Glomerular visceral epithelial cell (primary cell): ENCODE measurements around the gene FUZ.

Source experiments
- DNase-seq: peaks from one replicate; pipeline ENCODE4 v3.0.0-alpha.2; 2016; ENCODE audit errors: extremely low spot score

Gene FUZ

DNA sequence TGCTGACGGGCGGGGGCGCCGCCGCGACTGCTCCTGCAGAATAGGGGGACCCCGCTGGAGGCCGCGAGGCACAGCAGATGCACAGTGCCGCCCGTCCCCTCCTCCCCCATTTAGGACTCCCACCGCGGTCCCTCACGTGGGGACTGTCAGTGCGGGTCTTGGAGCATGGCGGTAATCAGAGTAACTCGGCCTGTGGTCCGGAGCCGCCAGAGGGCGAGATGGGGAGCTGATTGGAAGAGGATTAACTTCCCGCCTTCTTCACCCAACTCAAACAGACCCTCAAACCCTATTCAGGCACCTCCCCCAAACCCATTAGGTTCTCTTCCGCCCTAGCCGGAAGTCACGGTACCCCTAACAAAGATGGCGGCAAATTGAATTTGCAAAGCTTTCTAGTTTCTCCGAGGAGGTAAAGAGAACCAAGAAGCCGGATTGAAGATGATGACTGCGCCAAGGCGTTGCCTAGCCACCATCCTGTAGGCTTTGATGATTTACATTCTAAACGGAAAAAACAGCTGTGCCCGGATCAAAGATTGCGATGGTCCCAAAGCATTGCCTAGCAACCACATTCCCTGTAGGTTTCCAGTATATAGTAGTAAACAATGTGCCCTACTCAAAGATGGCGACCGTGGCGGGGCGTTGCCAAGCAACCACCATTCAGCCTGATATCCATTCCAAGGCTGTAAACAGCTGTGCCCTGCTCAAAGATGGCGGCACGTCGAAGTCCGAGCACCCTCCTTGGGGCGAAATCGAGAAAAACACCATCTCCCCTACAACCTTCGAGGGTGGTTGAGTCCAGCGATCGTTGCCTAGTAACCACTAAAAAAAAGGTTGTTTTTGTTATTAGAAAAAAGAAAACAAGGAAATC, at the start of gene FUZ:
TSS of gene FUZ (minus strand) at position 296 of the 865 bp plus-strand sequence. CDS start at position 110, 186 bp downstream.
- DNase-seq = peak; percentile 98

GRCh38 chr19:49862391-49863253, 49.5 kb upstream of the FUZ start:
- no peak for DNase-seq

GRCh38 chr19:49861541-49862378, 48.7 kb upstream of the FUZ start:
- DNase-seq = no peak

DNA sequence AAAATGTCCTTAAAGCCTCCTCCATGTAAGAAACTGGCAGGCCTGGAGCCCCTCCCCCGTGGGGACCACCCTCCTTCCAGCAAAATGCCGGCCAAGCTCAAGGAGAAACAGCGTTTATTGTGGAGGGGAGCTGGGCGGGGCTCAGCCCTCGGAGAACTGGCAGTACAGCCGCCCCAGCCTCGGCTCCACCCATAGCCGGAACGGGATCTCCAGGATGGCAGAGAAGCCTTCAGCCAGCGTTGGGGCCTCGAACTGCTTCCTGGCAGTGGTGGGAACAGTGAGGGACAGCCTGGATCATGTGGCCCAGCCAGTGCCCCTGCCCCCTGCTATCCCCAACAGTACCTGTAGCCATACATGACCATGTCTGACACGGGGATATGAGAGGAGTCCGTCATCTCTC, 48.0 kb upstream of the FUZ start:
- no peak for DNase-seq

DNA sequence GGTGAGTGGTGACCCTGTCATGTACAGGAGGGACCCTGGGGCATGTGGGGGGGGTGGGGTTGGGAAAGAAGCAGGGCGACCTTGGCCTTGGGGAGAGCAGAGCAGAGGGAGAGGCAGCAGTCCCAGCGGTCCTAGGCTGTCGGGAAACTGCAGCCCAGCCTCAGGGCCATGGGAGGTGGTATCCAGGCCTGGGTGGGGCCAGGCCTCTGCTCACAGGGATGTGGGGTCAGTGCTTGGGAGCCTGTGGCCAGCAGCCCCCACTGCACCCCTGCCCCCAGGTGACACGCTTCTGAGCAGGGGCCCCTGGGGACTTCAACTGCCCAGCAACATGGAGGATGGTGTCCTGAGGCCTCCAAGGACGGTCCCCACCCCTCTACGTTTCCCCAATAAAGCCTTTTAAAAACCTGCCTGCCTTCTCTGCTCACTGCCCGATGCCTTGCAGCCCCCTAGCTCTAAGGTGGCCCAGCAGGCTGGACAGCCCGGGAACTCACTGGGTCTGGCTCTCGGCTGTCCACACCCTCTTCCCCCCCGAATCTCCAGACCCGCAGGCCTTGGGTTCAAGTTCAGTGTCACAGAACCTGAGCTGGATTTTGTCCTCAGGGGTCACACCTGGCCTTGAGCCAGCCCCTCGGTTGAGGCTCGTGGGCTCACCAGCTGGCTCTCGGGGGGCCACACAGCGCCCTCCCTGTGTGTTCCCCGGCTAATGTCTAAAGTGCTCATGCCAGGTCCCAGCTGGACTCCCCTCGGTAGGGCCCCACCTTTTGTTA, 47.4 kb upstream of the FUZ start:
- no peak for DNase-seq

GRCh38 chr19:49859682-49860335, 46.7 kb upstream of the FUZ start:
- DNase-seq = no peak

- DNase-seq = no peak
Measured at GRCh38 chr19:49858088-49858985, 45.2 kb upstream of the FUZ start.

DNA sequence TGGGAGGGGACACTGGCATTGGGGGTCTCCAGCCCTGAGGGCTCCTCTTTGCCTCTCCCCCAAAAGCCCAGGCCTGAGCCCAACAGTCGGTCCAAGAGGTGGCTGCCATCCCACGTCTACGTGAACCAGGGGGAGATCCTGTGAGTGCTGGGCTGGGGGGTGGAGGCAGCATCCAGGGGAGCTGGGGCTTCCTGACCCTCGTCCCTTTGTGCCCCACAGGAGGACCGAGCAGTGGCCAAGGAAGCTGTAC, 44.7 kb upstream of the FUZ start:
- no peak for DNase-seq

- no peak for DNase-seq
Measured at GRCh38 chr19:49857061-49857837, 44.2 kb upstream of the FUZ start.

DNA sequence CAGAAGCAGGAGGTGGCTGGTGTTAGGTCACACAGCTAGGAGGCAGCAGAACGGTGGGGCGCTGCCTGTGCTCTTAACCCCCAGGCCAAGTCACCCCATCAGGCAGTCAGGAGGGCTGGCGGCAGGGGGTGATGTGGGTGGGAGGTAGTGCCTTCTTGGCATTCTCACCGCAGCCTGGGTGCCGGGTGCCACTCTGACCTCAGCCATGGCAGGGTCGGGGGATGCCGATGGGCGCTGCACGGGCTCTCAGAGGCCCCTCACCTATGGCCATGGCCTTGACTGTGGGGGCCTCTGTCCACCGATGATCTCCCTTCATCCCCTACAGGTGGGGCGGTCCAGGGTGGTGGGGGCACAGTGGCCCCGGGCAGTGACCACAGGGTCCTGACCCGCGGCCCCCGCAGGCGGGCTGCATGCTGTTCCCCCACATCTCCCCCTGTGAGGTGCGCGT, 43.5 kb upstream of the FUZ start:
- DNase-seq = no peak

DNA sequence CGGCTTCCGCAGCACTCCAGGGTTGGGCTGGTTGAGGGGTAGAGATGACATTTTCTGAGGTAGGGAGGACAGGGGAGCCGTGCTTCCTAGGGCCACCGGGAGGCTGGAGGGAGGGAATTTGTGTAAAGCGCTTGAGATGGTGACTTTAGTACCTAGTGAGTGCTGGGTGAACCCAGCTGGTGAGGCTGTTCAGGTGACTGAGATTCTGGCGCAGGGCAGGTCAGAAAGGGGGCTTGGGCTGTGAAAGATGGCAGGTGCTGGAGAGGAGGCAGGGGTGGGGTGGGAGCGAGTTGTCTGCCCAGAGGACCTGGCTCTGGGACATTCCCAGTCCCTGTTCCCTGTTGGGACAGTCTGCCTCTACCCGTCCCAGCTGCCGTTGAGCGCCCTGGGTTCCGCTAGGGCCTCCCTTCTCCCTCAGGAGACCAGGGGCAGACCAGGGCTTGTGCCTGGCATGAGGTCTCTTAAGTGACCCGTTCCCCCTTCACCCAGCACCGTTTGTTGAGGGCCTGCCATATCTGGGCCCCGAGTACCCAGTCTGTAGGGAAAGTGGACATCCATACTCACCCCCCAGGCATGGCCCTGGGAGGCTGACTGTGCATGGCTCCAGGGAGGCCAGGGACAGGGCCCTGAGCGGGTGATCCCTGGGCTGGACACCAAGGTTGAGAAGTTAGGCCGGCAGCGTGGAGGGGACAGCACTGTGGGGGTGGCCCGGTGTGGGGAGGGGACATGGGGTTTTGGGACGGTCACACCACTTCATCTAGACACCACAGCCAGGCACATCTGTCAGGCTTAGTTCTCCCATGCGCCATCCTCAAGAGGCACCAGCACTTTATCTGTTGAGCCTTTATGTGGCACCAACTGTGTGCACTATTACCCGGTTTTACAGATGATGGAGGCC, 42.8 kb upstream of the FUZ start:
- DNase-seq = no peak

DNA sequence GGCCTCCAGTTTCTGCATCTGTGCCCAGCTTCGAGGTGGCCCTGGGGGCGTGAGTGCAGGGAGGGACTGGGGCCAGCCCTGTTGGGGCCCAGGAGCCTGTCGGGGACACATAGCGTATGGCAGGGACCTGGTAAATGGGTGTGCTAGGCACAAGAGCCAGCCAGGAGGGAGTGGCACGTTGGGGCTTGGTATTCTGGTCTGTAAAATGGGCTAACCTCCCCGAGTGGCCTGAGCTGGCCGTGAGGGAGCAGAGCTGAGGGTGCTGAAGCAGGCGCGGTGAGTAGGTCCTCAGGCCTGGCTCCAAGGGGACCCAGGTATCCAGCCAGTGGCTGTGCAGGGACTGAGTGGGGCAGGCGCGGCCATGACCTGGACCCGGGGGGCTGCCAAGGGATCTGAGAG, 42.2 kb upstream of the FUZ start:
- no peak for DNase-seq

DNA sequence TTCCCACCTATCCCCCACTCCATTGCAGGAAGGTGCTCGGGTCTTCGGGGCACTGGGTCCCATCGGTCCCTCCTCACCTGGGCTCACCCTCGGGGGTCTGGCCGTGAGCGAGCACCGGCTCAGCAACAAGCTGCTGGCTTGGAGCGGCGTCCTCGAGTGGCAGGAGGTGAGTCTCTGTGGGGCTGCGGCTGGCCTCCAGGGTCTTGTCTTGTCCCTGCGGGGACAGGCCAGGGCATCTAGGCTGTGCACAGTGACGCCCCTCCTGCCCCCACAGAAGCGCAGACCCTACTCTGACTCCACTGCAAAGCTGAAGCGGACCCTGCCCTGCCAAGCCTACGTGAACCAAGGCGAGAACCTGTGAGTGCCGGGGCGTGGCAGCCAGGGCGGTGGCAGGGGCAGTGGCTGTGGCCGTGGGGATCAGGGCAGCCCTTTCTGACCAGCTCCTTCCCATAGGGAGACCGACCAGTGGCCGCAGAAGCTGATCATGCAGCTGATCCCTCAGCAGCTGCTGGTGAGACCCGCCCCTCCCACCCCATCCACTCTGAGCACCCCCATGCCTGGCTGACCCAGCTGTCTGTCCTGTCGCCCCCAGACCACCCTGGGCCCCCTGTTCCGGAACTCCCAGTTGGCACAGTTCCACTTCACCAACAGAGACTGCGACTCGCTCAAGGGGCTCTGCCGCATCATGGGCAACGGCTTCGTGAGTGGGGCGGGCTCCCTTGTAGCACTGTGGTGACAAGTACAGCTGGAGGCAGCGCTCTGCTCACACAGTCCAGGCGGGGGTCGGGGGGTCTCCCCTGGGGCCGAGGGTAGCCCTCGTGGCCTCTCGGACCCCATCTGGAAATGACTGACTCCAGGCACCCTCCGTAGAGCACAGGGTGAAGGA, 41.5 kb upstream of the FUZ start:
- DNase-seq = no peak

GRCh38 chr19:49853852-49854377, 40.8 kb upstream of the FUZ start:
- DNase-seq = no peak

DNA sequence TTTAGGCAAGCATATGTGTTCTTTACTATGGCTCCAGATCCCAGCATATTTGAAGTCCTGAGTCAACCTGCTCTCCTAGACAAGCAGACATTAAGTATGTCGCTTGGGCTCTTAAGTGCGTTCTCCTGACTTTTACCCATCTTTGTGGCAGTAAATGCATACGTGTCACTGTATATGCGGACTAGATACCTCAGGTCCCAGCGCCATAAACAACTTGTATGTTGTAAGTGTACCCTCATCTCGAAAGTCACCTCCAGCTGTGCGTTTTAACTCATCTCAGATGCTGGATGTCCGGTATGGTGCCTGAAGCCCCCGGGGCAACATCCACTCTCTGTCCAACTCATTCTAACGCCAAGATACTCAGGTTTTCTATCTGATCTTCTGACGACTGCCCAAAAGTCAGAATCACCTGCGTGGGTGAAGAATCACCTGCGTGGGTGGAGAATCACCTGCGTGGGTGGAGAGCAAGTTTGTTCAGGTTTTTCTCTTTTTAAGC, 39.6 kb upstream of the FUZ start:
- no peak for DNase-seq

- DNase-seq = peak; percentile 38
Measured at GRCh38 chr19:49851456-49852259, 38.6 kb upstream of the FUZ start.
